ENCODE data around the gene AGFG1. TPM values are rescaled to one million over a fixed set of nuclear protein-coding genes. Genes with fewer than 3 reads are reported as not detected.
A peak's percentile ranks its signal among the peaks of the same experiment; 100 is the strongest.
"Not testable (repeated sequence)": the region's sequence is repeated elsewhere in the genome, so short reads cannot be mapped to it uniquely, and the experiment has no call there.

Gene AGFG1
- total RNA-seq, 1 donor from 2014 or later = 139 TPM

DNA sequence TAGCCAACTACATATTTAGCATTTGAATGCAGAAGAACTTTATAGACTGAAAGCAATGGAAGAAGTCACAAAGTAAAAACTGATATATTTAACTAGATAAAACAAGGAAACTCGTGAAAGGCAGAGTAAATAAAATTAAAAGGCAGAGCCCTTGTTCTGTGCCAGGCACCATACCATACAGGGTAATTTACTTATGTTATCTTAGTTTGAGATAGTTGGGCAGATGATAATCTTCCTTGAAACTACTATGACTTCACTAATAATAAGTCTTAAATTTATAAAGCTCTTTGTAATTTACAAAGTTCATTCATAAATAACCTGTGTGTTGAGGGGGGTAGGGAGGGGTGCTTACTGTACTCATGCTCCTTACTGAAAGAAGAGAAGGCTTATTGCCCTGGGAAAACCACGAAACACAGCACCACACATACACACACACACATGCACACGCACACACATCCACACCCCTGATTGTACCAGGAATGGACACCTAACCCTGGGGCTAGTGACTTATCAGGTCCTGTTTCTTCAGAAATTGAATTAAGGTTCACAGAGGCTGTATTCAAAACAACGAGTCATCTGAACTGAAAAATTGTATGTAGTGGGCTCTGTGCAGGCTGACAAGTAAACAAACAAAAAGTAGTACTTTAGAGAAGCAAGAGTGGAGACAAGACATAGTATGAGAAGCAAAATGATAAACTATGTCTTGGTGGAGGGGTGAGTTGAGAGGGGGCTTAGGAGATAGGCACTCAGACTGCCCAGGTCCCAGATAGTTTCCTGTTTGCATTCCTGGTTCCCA, 38.1 kb downstream of the AGFG1 start:
- H3K9me3 Mint-ChIP-seq = no peaks in the 10 kb centered on the region
- no peak overlapping the region for H3K4me3 Mint-ChIP-seq (ENCODE audit: low read depth)
- H3K27ac Mint-ChIP-seq = no peak overlapping the region
- intact Hi-C loops (cut with micrococcal nuclease) = no loop called here
- peaks cover 11% of the 10 kb centered on the region for H3K36me3 Mint-ChIP-seq (ENCODE audit: low read depth)
- no peaks in the 10 kb centered on the region for H3K27me3 Mint-ChIP-seq (ENCODE audit: low read depth)
- peaks cover 37% of the 10 kb centered on the region for H3K4me1 Mint-ChIP-seq (ENCODE audit: low read depth)
- DNase-seq (ENCODE audit: low spot score) = no peak

GRCh38 chr2:227510620-227510958, 38.6 kb downstream of the AGFG1 start:
- peaks cover 10% of the 10 kb centered on the region for H3K36me3 Mint-ChIP-seq (ENCODE audit: low read depth)
- H3K27ac Mint-ChIP-seq = no peak overlapping the region
- peaks cover 35% of the 10 kb centered on the region for H3K4me1 Mint-ChIP-seq (ENCODE audit: low read depth)
- intact Hi-C loops (cut with micrococcal nuclease) = no loop called here
- no peaks in the 10 kb centered on the region for H3K9me3 Mint-ChIP-seq
- no peak for DNase-seq (ENCODE audit: low spot score)
- no peaks in the 10 kb centered on the region for H3K27me3 Mint-ChIP-seq (ENCODE audit: low read depth)
- no peak overlapping the region for H3K4me3 Mint-ChIP-seq (ENCODE audit: low read depth)

DNA sequence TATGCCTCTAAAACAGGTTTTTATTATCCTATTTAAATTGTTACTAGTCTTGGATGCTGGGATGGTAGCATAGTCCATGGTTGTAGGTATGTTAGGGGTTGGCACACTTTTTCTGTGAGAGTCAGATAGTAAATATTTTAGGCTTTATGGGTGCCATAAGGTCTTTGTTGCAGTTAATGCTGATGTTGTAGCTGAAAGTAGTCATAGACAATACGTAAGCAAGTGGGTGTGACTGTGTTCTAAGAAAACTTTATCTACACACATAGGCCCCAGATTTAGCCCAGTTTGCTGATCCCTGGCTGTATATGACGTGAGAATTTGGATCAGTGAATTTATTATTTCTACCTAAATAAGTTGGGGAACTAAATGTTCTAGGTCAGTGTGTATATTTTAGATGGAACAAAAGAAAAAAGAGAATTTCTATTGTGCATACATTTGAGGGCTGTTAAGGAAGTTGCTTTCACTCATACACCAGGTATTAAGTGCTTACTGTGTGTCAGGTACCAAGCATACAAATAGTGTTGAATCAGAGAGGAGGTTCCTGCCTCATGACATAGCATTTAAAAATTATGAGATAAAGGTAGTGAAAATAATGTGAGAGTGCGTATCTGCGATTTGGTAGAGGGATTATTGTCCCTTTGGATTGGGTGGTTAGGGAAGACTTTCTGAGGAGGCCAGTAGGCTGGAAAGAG, 39.4 kb downstream of the AGFG1 start:
- no peak overlapping the region for H3K27ac Mint-ChIP-seq
- intact Hi-C loops (cut with micrococcal nuclease) = no loop called here
- no peaks in the 10 kb centered on the region for H3K9me3 Mint-ChIP-seq
- no peaks in the 10 kb centered on the region for H3K27me3 Mint-ChIP-seq (ENCODE audit: low read depth)
- peaks cover 34% of the 10 kb centered on the region for H3K4me1 Mint-ChIP-seq (ENCODE audit: low read depth)
- peaks cover 10% of the 10 kb centered on the region for H3K36me3 Mint-ChIP-seq (ENCODE audit: low read depth)
- H3K4me3 Mint-ChIP-seq (ENCODE audit: low read depth) = no peak overlapping the region
- no peak for DNase-seq (ENCODE audit: low spot score)

DNA sequence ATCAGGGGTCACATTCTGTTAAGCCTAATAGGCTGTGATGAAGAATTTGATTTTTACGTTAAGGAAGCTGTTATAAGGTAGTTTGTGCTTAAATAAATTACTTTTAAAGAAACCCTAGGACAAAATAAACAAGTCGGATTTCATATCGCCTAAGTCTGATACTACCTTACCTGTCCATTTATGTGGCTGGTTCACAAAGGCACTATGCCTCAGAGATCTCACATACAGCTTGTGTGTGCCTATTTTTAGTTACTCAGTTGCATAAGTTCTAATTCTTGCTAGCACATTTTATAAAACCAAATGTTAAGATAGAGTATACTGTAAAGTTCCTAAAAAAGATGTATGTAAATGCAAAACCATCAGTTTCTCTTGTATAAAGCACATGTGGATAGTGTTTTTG, 40.0 kb downstream of the AGFG1 start:
- intact Hi-C loops (cut with micrococcal nuclease) = no loop called here
- Mint-ChIP-seq H3K27me3 (ENCODE audit: low read depth) (no peaks in the 10 kb centered on the region), H3K4me3 (ENCODE audit: low read depth) (no peak overlapping the region), H3K9me3 (no peaks in the 10 kb centered on the region), H3K27ac (no peak overlapping the region), H3K36me3 (ENCODE audit: low read depth) (peaks cover 7% of the 10 kb centered on the region), H3K4me1 (ENCODE audit: low read depth) (peaks cover 30% of the 10 kb centered on the region)
- no peak for DNase-seq (ENCODE audit: low spot score)

- intact Hi-C loops (cut with micrococcal nuclease) = no loop called here
- Mint-ChIP-seq H3K4me3 (ENCODE audit: low read depth) (no peak overlapping the region), H3K27ac (no peak overlapping the region), H3K9me3 (no peaks in the 10 kb centered on the region), H3K27me3 (ENCODE audit: low read depth) (no peaks in the 10 kb centered on the region), H3K4me1 (ENCODE audit: low read depth) (peaks cover 38% of the 10 kb centered on the region), H3K36me3 (ENCODE audit: low read depth) (peaks cover 7% of the 10 kb centered on the region)
- no peak for DNase-seq (ENCODE audit: low spot score)
Measured at GRCh38 chr2:227513113-227513512, 41.2 kb downstream of the AGFG1 start.

- Mint-ChIP-seq H3K9me3 (no peaks in the 10 kb centered on the region), H3K27me3 (ENCODE audit: low read depth) (no peaks in the 10 kb centered on the region), H3K4me3 (ENCODE audit: low read depth) (no peak overlapping the region), H3K36me3 (ENCODE audit: low read depth) (peaks cover 14% of the 10 kb centered on the region), H3K27ac (no peak overlapping the region), H3K4me1 (ENCODE audit: low read depth) (peaks cover 24% of the 10 kb centered on the region)
- DNase-seq (ENCODE audit: low spot score) = no peak
- intact Hi-C loops (cut with micrococcal nuclease) = loop anchor here (5.0 kb wide), 1 partner anchor 33 kb away; no protein-coding TSS in a partner anchor
Measured at GRCh38 chr2:227515742-227516141, 43.8 kb downstream of the AGFG1 start.

- Mint-ChIP-seq H3K9me3 (no peaks in the 10 kb centered on the region), H3K4me3 (ENCODE audit: low read depth) (no peak overlapping the region), H3K27ac (no peak overlapping the region), H3K4me1 (ENCODE audit: low read depth) (peaks cover 22% of the 10 kb centered on the region), H3K27me3 (ENCODE audit: low read depth) (no peaks in the 10 kb centered on the region), H3K36me3 (ENCODE audit: low read depth) (peaks cover 30% of the 10 kb centered on the region)
- intact Hi-C loops (cut with micrococcal nuclease) = loop anchor here (5.0 kb wide), 1 partner anchor 35 kb away; no protein-coding TSS in a partner anchor
- DNase-seq (ENCODE audit: low spot score) = no peak
Measured at GRCh38 chr2:227517724-227518123, 45.8 kb downstream of the AGFG1 start.

- Mint-ChIP-seq H3K4me1 (ENCODE audit: low read depth) (peaks cover 23% of the 10 kb centered on the region), H3K36me3 (ENCODE audit: low read depth) (peaks cover 36% of the 10 kb centered on the region)
- not testable (repeated sequence) for H3K9me3 Mint-ChIP-seq; H3K27ac Mint-ChIP-seq; H3K4me3 Mint-ChIP-seq (ENCODE audit: low read depth); H3K27me3 Mint-ChIP-seq (ENCODE audit: low read depth); DNase-seq (ENCODE audit: low spot score)
- intact Hi-C loops (cut with micrococcal nuclease) = loop anchor here (5.0 kb wide), 1 partner anchor 36 kb away; no protein-coding TSS in a partner anchor
Measured at GRCh38 chr2:227518278-227518865, 46.4 kb downstream of the AGFG1 start.

GRCh38 chr2:227521178-227521577, 49.2 kb downstream of the AGFG1 start:
- H3K9me3 Mint-ChIP-seq; H3K27ac Mint-ChIP-seq; H3K4me3 Mint-ChIP-seq (ENCODE audit: low read depth); H3K27me3 Mint-ChIP-seq (ENCODE audit: low read depth); DNase-seq (ENCODE audit: low spot score); intact Hi-C loops (cut with micrococcal nuclease): not testable (repeated sequence)
- peaks cover 16% of the 10 kb centered on the region for H3K4me1 Mint-ChIP-seq (ENCODE audit: low read depth)
- H3K36me3 Mint-ChIP-seq (ENCODE audit: low read depth) = peaks cover 52% of the 10 kb centered on the region

- intact Hi-C loops (cut with micrococcal nuclease) = no loop called here
- H3K27me3 Mint-ChIP-seq (ENCODE audit: low read depth) = no peaks in the 10 kb centered on the region
- H3K36me3 Mint-ChIP-seq (ENCODE audit: low read depth) = peaks cover 78% of the 10 kb centered on the region
- no peak overlapping the region for H3K27ac Mint-ChIP-seq
- no peaks in the 10 kb centered on the region for H3K9me3 Mint-ChIP-seq
- DNase-seq (ENCODE audit: low spot score) = no peak
- H3K4me3 Mint-ChIP-seq (ENCODE audit: low read depth) = no peak overlapping the region
- H3K4me1 Mint-ChIP-seq (ENCODE audit: low read depth) = peaks cover 14% of the 10 kb centered on the region
Measured at GRCh38 chr2:227524665-227525064, 52.7 kb downstream of the AGFG1 start.

DNA sequence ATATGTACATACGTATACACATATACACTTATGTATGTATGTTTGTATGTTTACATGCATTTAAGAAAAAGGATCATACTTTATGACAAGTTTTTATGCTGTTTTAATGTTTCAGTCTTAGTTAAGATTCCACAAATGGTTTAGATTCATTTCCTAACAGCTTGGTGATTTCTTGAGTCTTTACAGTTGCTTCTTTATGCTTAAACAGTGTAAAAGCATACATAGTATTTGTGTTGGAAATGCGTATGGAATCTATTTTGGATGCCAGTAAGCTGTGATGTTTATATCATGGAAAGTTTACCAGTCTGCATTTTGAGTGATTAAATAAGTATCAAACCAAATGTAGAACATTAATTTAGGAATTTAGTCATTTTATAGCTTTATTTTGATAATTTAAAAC, 55.4 kb downstream of the AGFG1 start:
- intact Hi-C loops (cut with micrococcal nuclease) = no loop called here
- DNase-seq (ENCODE audit: low spot score) = no peak
- Mint-ChIP-seq H3K4me1 (ENCODE audit: low read depth) (peaks cover 12% of the 10 kb centered on the region), H3K9me3 (no peaks in the 10 kb centered on the region), H3K27ac (no peak overlapping the region), H3K36me3 (ENCODE audit: low read depth) (peaks cover 72% of the 10 kb centered on the region), H3K27me3 (ENCODE audit: low read depth) (no peaks in the 10 kb centered on the region), H3K4me3 (ENCODE audit: low read depth) (no peak overlapping the region)

DNA sequence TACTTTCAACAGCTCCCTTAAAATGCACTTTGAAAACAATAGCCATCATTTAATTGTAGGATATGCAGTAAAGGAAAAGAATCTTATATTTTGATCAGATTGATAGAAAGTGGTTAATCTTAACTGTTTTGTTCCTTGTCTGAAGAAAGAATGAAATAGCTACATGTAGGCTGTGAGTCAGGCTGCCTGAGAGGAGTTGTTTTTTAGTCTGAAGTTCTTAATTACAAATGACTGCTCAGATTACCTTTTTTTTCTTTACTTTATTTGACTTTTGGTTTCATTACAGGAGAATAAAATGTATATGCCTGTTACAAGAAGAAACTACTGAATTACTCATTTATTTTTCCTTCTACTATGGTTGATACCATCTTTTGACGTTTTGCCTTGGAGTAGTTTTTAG, 56.8 kb downstream of the AGFG1 start:
- peaks cover 68% of the 10 kb centered on the region for H3K36me3 Mint-ChIP-seq (ENCODE audit: low read depth)

DNA sequence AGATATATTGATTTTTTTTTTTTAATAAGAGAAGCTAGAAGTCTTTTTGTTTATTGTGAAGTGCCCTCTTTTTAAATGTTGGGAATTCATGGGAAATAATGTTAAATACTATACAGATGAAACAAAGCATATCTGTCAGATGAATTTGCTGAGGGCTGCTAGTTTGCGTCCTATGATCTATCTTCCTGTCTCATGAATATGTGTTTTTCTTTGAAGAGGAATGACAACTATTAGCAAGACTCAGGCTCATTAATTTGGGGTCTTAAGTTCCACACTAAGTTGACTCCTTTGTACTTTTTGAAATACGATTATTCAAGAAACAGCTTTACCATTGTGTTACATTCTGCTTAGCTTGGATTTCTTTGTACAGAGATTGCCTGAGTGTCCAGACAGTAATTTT, 57.9 kb downstream of the AGFG1 start:
- Mint-ChIP-seq H3K27me3 (ENCODE audit: low read depth) (no peaks in the 10 kb centered on the region), H3K4me1 (ENCODE audit: low read depth) (peaks cover 11% of the 10 kb centered on the region), H3K36me3 (ENCODE audit: low read depth) (peaks cover 66% of the 10 kb centered on the region), H3K4me3 (ENCODE audit: low read depth) (no peak overlapping the region), H3K9me3 (no peaks in the 10 kb centered on the region), H3K27ac (no peak overlapping the region)
- DNase-seq (ENCODE audit: low spot score) = no peak
- intact Hi-C loops (cut with micrococcal nuclease) = no loop called here

More for the DNA sequence above, 56.8 kb downstream of the AGFG1 start:
- H3K4me1 Mint-ChIP-seq (ENCODE audit: low read depth) = peaks cover 8% of the 10 kb centered on the region
- intact Hi-C loops (cut with micrococcal nuclease) = no loop called here
- H3K27me3 Mint-ChIP-seq (ENCODE audit: low read depth) = no peaks in the 10 kb centered on the region
- DNase-seq (ENCODE audit: low spot score) = no peak
- no peak overlapping the region for H3K4me3 Mint-ChIP-seq (ENCODE audit: low read depth)
- H3K27ac Mint-ChIP-seq = peak overlapping the region; percentile 61
- H3K9me3 Mint-ChIP-seq = no peaks in the 10 kb centered on the region
